CD4-positive, alpha-beta T cell (primary cell): ENCODE data around the gene PXK. TPM values are rescaled to one million over a fixed set of nuclear protein-coding genes. Genes with fewer than 3 reads are reported as not detected.
A peak's percentile ranks its signal among the peaks of the same experiment; 100 is the strongest.

Source experiments
- ATAC-seq: fragments of 200-7000 bp; cut with Tn5 transposase; one replicate; pipeline ENCODE4 v1.10.0; 2022; ENCODE audit warnings: mild to moderate bottlenecking; ENCODE audit not compliant: poor library complexity
- CTCF ChIA-PET: fragments of 350-600 bp; sonication (Branson Sonifier 250); formaldehyde crosslinking; loops from one replicate; lab custom pipeline; 2021; ENCODE audit warnings: antibody characterized with exemption, inconsistent platforms; lab: Charles Lee
- POLR2A ChIA-PET: fragments of 350-600 bp; sonication (Branson Sonifier 250); formaldehyde crosslinking; loops from one replicate; lab custom pipeline; 2021; ENCODE audit warnings: antibody characterized with exemption, inconsistent platforms; lab: Charles Lee
- DNase-seq, 14 experiments: peaks; one replicate each; pipeline ENCODE4 v3.0.0-alpha.2; 2013 to 2020; ENCODE audit warnings: mixed read lengths in 2 of 14
- H3K27ac ChIP-seq, 2 donors: one replicate each; pipeline versions ENCODE4 v1.5.1 to v1.7.0; 2013; ENCODE audit warnings: low read length in 2 of 2, low read depth in 1 of 2, mild to moderate bottlenecking in 1 of 2
- H3K27me3 ChIP-seq, 2 experiments: 1 replicate in 1 of 2; 2 replicates in 1 of 2; pipeline versions ENCODE4 v1.6.1 to v1.7.0; 2013; ENCODE audit warnings: low read length in 2 of 2, control low read depth in 1 of 2, mild to moderate bottlenecking in 1 of 2, moderate library complexity in 1 of 2; ENCODE audit not compliant: insufficient read depth in 2 of 2, control insufficient read depth in 1 of 2
- H3K36me3 ChIP-seq: one replicate; pipeline ENCODE4 v1.6.1; 2013; ENCODE audit warnings: low read length, control low read depth; ENCODE audit not compliant: insufficient read depth
- H3K4me1 ChIP-seq: one replicate; pipeline ENCODE4 v1.6.1; 2013; ENCODE audit warnings: low read length, control low read depth; ENCODE audit not compliant: insufficient read depth
- H3K4me3 ChIP-seq: one replicate; pipeline ENCODE4 v1.5.1; 2013; ENCODE audit warnings: mild to moderate bottlenecking, low read length, moderate library complexity
- H3K9me3 ChIP-seq, 2 experiments: 1 replicate in 1 of 2; 2 replicates in 1 of 2; pipeline versions ENCODE4 v1.6.1 to v1.7.0; 2013; ENCODE audit warnings: low read length in 2 of 2, mild to moderate bottlenecking in 2 of 2, control low read depth in 1 of 2, moderate library complexity in 1 of 2; ENCODE audit not compliant: control insufficient read depth in 1 of 2, insufficient read depth in 1 of 2
- H3K27ac Mint-ChIP-seq: one replicate; pipeline ENCODE4 v1.8.0; 2020; ENCODE audit warnings: mixed read lengths
- H3K27me3 Mint-ChIP-seq: one replicate; pipeline ENCODE4 v1.8.0; 2021; ENCODE audit warnings: mixed read lengths
- H3K36me3 Mint-ChIP-seq: one replicate; pipeline ENCODE4 v1.8.0; 2021; ENCODE audit warnings: low read depth, mixed read lengths
- H3K4me1 Mint-ChIP-seq: one replicate; pipeline ENCODE4 v1.8.0; 2021; ENCODE audit warnings: low read depth, mixed read lengths
- H3K4me3 Mint-ChIP-seq: one replicate; pipeline ENCODE4 v1.8.0; 2020; ENCODE audit warnings: mild to moderate bottlenecking, mixed read lengths
- H3K9me3 Mint-ChIP-seq: one replicate; pipeline ENCODE4 v1.8.0; 2020; ENCODE audit warnings: mixed read lengths
- intact Hi-C, 2 experiments: fragments of 100-400 bp; cut with DNase I in 1 of 2; cut with micrococcal nuclease in 1 of 2; formaldehyde crosslinking; loops; one replicate each; pipeline versions ENCODE4 v1.15.1 to v1.9.0; 2023 to 2025; cut with DNase I, micrococcal nuclease
- total RNA-seq, 174 experiments: library from RNA in 2 of 174; stranded (reverse) in 2 of 174; gene quantifications; one replicate each; pipeline ENCODE4 v1.2.3 and lab custom pipeline; 2021 to 2026
- TF ChIP-seq, protein P1 (sequence below): fragments of 200-600 bp; IDR thresholded peaks from one replicate; pipeline ENCODE4 v1.8.0; 2022; ENCODE audit warnings: antibody characterized with exemption, mild to moderate bottlenecking

Gene PXK
- total RNA-seq, 2 experiments from 2014 or later = 12.5 to 14.8 TPM

DNA sequence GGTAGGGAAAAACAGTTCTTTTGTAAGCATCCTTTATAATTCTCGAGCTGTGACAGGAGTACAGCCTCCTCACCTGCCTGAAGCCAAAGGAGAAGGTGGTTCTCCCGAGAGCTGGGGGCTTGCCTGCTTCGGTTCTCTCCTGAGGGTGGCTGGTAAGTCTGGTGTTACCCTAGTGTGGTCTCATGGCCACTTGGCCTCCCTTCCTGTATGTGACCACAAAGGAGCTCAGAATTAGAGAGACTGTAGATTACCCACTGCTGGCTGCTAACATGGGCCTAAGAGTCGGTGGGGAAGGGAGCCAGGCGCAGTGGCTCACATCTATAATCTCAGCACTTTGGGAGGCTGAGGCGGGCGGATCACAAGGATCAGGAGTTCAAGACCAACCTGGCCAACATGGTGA is 88.3 kb downstream of the PXK start:
- Histone ChIP-seq H3K36me3 (peaks cover 44% of the 10 kb centered on the region), H3K4me1 (no peaks in the 10 kb centered on the region), H3K4me3 (no peak overlapping the region), H3K9me3 (no peaks in the 10 kb centered on the region), H3K27me3 (no peaks in the 10 kb centered on the region), H3K27ac (no peak overlapping the region)
- intact Hi-C loops = loop anchor here in 1 of 2 experiments (10.0 kb wide), 1 partner anchor 416 kb away; the partner anchor contains the start of gene FLNB
- no peak overlapping the region for H3K27ac Mint-ChIP-seq
- H3K9me3 Mint-ChIP-seq = no peaks in the 10 kb centered on the region
- no peak for ATAC-seq
- TF ChIP-seq, protein P1, sequence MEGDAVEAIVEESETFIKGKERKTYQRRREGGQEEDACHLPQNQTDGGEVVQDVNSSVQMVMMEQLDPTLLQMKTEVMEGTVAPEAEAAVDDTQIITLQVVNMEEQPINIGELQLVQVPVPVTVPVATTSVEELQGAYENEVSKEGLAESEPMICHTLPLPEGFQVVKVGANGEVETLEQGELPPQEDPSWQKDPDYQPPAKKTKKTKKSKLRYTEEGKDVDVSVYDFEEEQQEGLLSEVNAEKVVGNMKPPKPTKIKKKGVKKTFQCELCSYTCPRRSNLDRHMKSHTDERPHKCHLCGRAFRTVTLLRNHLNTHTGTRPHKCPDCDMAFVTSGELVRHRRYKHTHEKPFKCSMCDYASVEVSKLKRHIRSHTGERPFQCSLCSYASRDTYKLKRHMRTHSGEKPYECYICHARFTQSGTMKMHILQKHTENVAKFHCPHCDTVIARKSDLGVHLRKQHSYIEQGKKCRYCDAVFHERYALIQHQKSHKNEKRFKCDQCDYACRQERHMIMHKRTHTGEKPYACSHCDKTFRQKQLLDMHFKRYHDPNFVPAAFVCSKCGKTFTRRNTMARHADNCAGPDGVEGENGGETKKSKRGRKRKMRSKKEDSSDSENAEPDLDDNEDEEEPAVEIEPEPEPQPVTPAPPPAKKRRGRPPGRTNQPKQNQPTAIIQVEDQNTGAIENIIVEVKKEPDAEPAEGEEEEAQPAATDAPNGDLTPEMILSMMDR = no peak
- H3K27me3 Mint-ChIP-seq = no peaks in the 10 kb centered on the region
- CTCF ChIA-PET = no interaction called here
- no peak overlapping the region for H3K4me3 Mint-ChIP-seq
- H3K36me3 Mint-ChIP-seq = peaks cover 59% of the 10 kb centered on the region
- no peaks in the 10 kb centered on the region for H3K4me1 Mint-ChIP-seq
- POLR2A ChIA-PET = interaction anchor here (0.6 to 0.9 kb wide), 2 partner anchors 12 to 28 kb away, joined by 3 read pairs; no protein-coding TSS in a partner anchor
- no peak for DNase-seq

- POLR2A ChIA-PET = no interaction called here
Measured at GRCh38 chr3:58422756-58423325, 90.1 kb downstream of the PXK start.

DNA sequence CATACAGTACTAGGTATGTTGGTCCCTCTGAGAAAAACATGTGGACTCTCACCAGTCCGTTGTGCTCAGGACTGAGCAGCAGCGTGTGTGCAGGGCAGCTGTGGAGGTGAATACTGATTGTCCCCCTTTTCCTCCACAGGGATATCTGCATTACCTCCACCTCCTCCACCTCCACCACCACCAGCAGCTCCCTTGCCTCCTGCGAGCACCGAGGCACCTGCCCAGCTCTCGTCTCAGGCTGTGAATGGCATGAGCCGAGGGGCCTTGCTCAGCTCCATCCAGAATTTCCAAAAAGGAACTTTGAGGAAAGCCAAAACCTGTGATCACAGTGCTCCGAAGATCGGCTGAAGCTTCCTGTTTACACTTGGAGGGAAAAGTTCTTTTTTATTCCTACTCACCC is 91.9 kb downstream of the PXK start:
- Mint-ChIP-seq H3K9me3 (no peaks in the 10 kb centered on the region), H3K27ac (no peak overlapping the region), H3K4me1 (no peaks in the 10 kb centered on the region), H3K4me3 (no peak overlapping the region), H3K36me3 (peaks cover 90% of the 10 kb centered on the region), H3K27me3 (no peaks in the 10 kb centered on the region)
- no peak for DNase-seq
- no peak overlapping the region for H3K27ac ChIP-seq
- H3K27me3 ChIP-seq = no peaks in the 10 kb centered on the region
- H3K4me3 ChIP-seq = no peak overlapping the region
- peaks cover 80% of the 10 kb centered on the region for H3K36me3 ChIP-seq
- POLR2A ChIA-PET = interaction anchor here (1.3 kb wide), 1 partner anchor 9 kb away, joined by 3 read pairs; no protein-coding TSS in a partner anchor
- ATAC-seq = no peak
- TF ChIP-seq, protein P1 = no peak
- no peaks in the 10 kb centered on the region for H3K4me1 ChIP-seq
- intact Hi-C loops = loop anchor here in 1 of 2 experiments (10.0 kb wide), 1 partner anchor 420 kb away; the partner anchor contains the start of gene FLNB
- CTCF ChIA-PET = no interaction called here
- no peaks in the 10 kb centered on the region for H3K9me3 ChIP-seq

More at GRCh38 chr3:58422756-58423325, 90.1 kb downstream of the PXK start:
- Histone ChIP-seq H3K4me1 (no peaks in the 10 kb centered on the region), H3K27ac (no peak overlapping the region), H3K9me3 (no peaks in the 10 kb centered on the region), H3K4me3 (no peak overlapping the region), H3K27me3 (no peaks in the 10 kb centered on the region), H3K36me3 (peaks cover 62% of the 10 kb centered on the region)
- TF ChIP-seq, protein P1 = no peak
- intact Hi-C loops = loop anchor here in 1 of 2 experiments (10.0 kb wide), 1 partner anchor 418 kb away; the partner anchor contains the start of gene FLNB
- Mint-ChIP-seq H3K4me1 (no peaks in the 10 kb centered on the region), H3K27ac (peak overlapping the region; percentile 41), H3K27me3 (no peaks in the 10 kb centered on the region), H3K36me3 (peaks cover 77% of the 10 kb centered on the region), H3K9me3 (no peaks in the 10 kb centered on the region), H3K4me3 (no peak overlapping the region)
- DNase-seq (no peak), ATAC-seq (no peak)
- CTCF ChIA-PET = no interaction called here
